WTC11 (cell line): ENCODE measurements around the gene RASGRF2.

Experiments
- ATF3 ChIP-seq: sonication (generic); formaldehyde crosslinking; conservative IDR thresholded peaks from 2 replicates; pipeline ENCODE4 v1.8.1; 2022; ENCODE audit warnings: mild to moderate bottlenecking, missing genetic modification reagents
- CREB1 ChIP-seq: sonication (generic); formaldehyde crosslinking; IDR thresholded peaks from 2 replicates; pipeline ENCODE4 v1.8.0; 2023; ENCODE audit warnings: mild to moderate bottlenecking, missing genetic modification reagents
- CTCF ChIP-seq: fragments of 200-600 bp; IDR thresholded peaks from 2 replicates; pipeline ENCODE4 v1.8.0; 2022; ENCODE audit warnings: antibody characterized with exemption
- ESRRA ChIP-seq: sonication (generic); formaldehyde crosslinking; IDR thresholded peaks from 2 replicates; pipeline ENCODE4 v1.8.1; 2022; ENCODE audit warnings: mild to moderate bottlenecking, missing genetic modification reagents, borderline replicate concordance
- IRF1 ChIP-seq: sonication (generic); formaldehyde crosslinking; IDR thresholded peaks from 2 replicates; pipeline ENCODE4 v1.8.0; 2023; ENCODE audit warnings: missing genetic modification reagents
- IRF2 ChIP-seq: sonication (generic); formaldehyde crosslinking; IDR thresholded peaks from 2 replicates; pipeline ENCODE4 v1.8.0; 2022; ENCODE audit warnings: low read depth, missing genetic modification reagents, borderline replicate concordance
- SP1 ChIP-seq: sonication (generic); formaldehyde crosslinking; conservative IDR thresholded peaks from 2 replicates; pipeline ENCODE4 v1.8.1; 2022; ENCODE audit warnings: missing genetic modification reagents
- ZBTB21 ChIP-seq: sonication (generic); formaldehyde crosslinking; IDR thresholded peaks from 2 replicates; pipeline ENCODE4 v1.8.1; 2023; ENCODE audit warnings: mild to moderate bottlenecking, missing genetic modification reagents, borderline replicate concordance
- TF ChIP-seq, protein P1 (sequence below): sonication (generic); formaldehyde crosslinking; IDR thresholded peaks from 2 replicates; pipeline ENCODE4 v1.8.1; 2023; ENCODE audit warnings: mild to moderate bottlenecking, moderate library complexity, missing genetic modification reagents
- TF ChIP-seq, protein P2 (sequence below): sonication (generic); formaldehyde crosslinking; IDR thresholded peaks from 2 replicates; pipeline ENCODE4 v1.8.1; 2022; ENCODE audit warnings: missing genetic modification reagents, borderline replicate concordance
- TF ChIP-seq, protein P3 (sequence below): sonication (generic); formaldehyde crosslinking; conservative IDR thresholded peaks from 2 replicates; pipeline ENCODE4 v1.8.1; 2023; ENCODE audit warnings: mild to moderate bottlenecking, low read depth, missing genetic modification reagents, moderate library complexity

- TF ChIP-seq, protein P1, sequence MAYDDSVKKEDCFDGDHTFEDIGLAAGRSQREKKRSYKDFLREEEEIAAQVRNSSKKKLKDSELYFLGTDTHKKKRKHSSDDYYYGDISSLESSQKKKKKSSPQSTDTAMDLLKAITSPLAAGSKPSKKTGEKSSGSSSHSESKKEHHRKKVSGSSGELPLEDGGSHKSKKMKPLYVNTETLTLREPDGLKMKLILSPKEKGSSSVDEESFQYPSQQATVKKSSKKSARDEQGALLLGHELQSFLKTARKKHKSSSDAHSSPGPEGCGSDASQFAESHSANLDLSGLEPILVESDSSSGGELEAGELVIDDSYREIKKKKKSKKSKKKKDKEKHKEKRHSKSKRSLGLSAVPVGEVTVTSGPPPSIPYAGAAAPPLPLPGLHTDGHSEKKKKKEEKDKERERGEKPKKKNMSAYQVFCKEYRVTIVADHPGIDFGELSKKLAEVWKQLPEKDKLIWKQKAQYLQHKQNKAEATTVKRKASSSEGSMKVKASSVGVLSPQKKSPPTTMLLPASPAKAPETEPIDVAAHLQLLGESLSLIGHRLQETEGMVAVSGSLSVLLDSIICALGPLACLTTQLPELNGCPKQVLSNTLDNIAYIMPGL (CRISPR knock-in tag): no peak
- TF ChIP-seq IRF1: no peak
- TF ChIP-seq SP1 (CRISPR knock-in tag): no peak
- TF ChIP-seq, protein P2, sequence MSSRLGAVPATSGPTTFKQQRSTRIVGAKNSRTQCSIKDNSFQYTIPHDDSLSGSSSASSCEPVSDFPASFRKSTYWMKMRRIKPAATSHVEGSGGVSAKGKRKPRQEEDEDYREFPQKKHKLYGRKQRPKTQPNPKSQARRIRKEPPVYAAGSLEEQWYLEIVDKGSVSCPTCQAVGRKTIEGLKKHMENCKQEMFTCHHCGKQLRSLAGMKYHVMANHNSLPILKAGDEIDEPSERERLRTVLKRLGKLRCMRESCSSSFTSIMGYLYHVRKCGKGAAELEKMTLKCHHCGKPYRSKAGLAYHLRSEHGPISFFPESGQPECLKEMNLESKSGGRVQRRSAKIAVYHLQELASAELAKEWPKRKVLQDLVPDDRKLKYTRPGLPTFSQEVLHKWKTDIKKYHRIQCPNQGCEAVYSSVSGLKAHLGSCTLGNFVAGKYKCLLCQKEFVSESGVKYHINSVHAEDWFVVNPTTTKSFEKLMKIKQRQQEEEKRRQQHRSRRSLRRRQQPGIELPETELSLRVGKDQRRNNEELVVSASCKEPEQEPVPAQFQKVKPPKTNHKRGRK (CRISPR knock-in tag): no peak
- no peak for TF ChIP-seq IRF2 (CRISPR knock-in tag)
- no peak for TF ChIP-seq CTCF
- TF ChIP-seq CREB1: no peak
- TF ChIP-seq ATF3 (CRISPR knock-in tag): no peak
- TF ChIP-seq, protein P3, sequence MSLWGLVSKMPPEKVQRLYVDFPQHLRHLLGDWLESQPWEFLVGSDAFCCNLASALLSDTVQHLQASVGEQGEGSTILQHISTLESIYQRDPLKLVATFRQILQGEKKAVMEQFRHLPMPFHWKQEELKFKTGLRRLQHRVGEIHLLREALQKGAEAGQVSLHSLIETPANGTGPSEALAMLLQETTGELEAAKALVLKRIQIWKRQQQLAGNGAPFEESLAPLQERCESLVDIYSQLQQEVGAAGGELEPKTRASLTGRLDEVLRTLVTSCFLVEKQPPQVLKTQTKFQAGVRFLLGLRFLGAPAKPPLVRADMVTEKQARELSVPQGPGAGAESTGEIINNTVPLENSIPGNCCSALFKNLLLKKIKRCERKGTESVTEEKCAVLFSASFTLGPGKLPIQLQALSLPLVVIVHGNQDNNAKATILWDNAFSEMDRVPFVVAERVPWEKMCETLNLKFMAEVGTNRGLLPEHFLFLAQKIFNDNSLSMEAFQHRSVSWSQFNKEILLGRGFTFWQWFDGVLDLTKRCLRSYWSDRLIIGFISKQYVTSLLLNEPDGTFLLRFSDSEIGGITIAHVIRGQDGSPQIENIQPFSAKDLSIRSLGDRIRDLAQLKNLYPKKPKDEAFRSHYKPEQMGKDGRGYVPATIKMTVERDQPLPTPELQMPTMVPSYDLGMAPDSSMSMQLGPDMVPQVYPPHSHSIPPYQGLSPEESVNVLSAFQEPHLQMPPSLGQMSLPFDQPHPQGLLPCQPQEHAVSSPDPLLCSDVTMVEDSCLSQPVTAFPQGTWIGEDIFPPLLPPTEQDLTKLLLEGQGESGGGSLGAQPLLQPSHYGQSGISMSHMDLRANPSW (CRISPR knock-in tag): no peak
- no peak for TF ChIP-seq ESRRA (CRISPR knock-in tag)
- TF ChIP-seq ZBTB21: no peak
Measured at GRCh38 chr5:81022688-81023084, 62.5 kb downstream of the RASGRF2 start.
